KG1 (cell line): ENCODE data around the gene IGSF23.
"Not testable (repeated sequence)": the region's sequence is repeated elsewhere in the genome, so short reads cannot be mapped to it uniquely, and the experiment has no call there.

Source experiments
- DNase-seq: peaks from one replicate; lab custom pipeline; 2025; lab: John Stamatoyannopoulos, UW

IGSF23 gene

GRCh38 chr19:44587963-44588770 lies 25.2 kb upstream of the IGSF23 start:
- no peak for DNase-seq

GRCh38 chr19:44588771-44589112 lies 24.6 kb upstream of the IGSF23 start:
- no peak for DNase-seq

GRCh38 chr19:44590245-44591059 lies 22.9 kb upstream of the IGSF23 start:
- DNase-seq: no peak

GRCh38 chr19:44591340-44591993 lies 21.9 kb upstream of the IGSF23 start:
- not testable (repeated sequence) for DNase-seq

GRCh38 chr19:44592451-44592890 lies 20.9 kb upstream of the IGSF23 start:
- no peak for DNase-seq

- DNase-seq: no peak
These were observed 20.1 kb upstream of the IGSF23 start for GRCh38 chr19:44593294-44593693.

GRCh38 chr19:44593866-44594266 lies 19.5 kb upstream of the IGSF23 start:
- not testable (repeated sequence) for DNase-seq

- DNase-seq: no peak
These were observed 16.8 kb upstream of the IGSF23 start for GRCh38 chr19:44596428-44597130.

GRCh38 chr19:44597131-44597491 lies 16.3 kb upstream of the IGSF23 start:
- no peak for DNase-seq

- no peak for DNase-seq
These were observed 15.0 kb upstream of the IGSF23 start for GRCh38 chr19:44598355-44598754.

GRCh38 chr19:44598880-44599279 lies 14.5 kb upstream of the IGSF23 start:
- no peak for DNase-seq

- DNase-seq: no peak
These were observed 12.9 kb upstream of the IGSF23 start for GRCh38 chr19:44600466-44600865.

GRCh38 chr19:44602081-44602480 lies 11.3 kb upstream of the IGSF23 start:
- no peak for DNase-seq

- DNase-seq: no peak
These were observed 10.0 kb upstream of the IGSF23 start for GRCh38 chr19:44603201-44603945.

- DNase-seq: no peak
These were observed 9.1 kb upstream of the IGSF23 start for GRCh38 chr19:44604241-44604640.

- DNase-seq: no peak
These were observed 7.8 kb upstream of the IGSF23 start for GRCh38 chr19:44605547-44605946.

- peak; percentile 30 for DNase-seq
These were observed 6.3 kb upstream of the IGSF23 start for GRCh38 chr19:44607049-44607448.

- no peak for DNase-seq
These were observed 5.4 kb upstream of the IGSF23 start for GRCh38 chr19:44607917-44608316.

- no peak for DNase-seq
These were observed 5.0 kb upstream of the IGSF23 start for GRCh38 chr19:44608391-44608821.

GRCh38 chr19:44609219-44609618 lies 4.1 kb upstream of the IGSF23 start:
- no peak for DNase-seq

- DNase-seq: not testable (repeated sequence)
These were observed 2.9 kb upstream of the IGSF23 start for GRCh38 chr19:44610497-44610896.
